Measurements from ENCODE around the gene PLCD1. TPM values are rescaled to one million over a fixed set of nuclear protein-coding genes. Genes with fewer than 3 reads are reported as not detected.

The PLCD1 gene
- total and polyA plus RNA-seq, 8 donors, result 7.5 to 15.6 (median 10.1) TPM

DNA sequence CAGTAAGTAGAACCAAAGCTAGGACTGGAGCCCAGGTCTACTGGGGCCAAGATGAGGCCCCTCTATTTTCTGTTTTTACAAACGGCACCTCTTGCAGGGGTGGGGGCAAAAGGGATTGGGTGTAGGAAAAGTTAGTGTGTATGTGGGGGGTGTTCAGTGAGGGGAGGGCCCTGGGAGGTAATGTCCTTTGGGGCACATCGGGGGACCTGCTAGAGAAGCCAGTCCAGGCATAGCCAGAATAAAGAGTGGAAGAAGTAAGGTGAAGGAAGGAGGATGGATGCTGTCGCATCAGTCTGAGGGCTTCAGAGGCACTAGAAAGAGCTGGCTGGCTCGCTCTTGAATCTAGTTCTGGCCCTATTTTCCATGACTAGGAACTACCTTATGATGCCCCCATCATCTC lies 2.6 kb downstream of the PLCD1 start:
- TF ChIP-seq, protein P1, sequence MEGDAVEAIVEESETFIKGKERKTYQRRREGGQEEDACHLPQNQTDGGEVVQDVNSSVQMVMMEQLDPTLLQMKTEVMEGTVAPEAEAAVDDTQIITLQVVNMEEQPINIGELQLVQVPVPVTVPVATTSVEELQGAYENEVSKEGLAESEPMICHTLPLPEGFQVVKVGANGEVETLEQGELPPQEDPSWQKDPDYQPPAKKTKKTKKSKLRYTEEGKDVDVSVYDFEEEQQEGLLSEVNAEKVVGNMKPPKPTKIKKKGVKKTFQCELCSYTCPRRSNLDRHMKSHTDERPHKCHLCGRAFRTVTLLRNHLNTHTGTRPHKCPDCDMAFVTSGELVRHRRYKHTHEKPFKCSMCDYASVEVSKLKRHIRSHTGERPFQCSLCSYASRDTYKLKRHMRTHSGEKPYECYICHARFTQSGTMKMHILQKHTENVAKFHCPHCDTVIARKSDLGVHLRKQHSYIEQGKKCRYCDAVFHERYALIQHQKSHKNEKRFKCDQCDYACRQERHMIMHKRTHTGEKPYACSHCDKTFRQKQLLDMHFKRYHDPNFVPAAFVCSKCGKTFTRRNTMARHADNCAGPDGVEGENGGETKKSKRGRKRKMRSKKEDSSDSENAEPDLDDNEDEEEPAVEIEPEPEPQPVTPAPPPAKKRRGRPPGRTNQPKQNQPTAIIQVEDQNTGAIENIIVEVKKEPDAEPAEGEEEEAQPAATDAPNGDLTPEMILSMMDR (IDR thresholded peaks at IDR 0.05), result no peak
- Histone ChIP-seq H3K4me1 (peaks cover 0 to 8% (median 6%) of the 10 kb centered on the region in 3 donors), H3K36me3 (no peaks in the 10 kb centered on the region), H3K4me3 (no peak overlapping the region), H3K9me3 (no peaks in the 10 kb centered on the region), H3K27ac (no peak overlapping the region), H3K27me3 (no peaks in the 10 kb centered on the region)
- DNase-seq (no peak), ATAC-seq (no peak), FAIRE-seq (no peak)
- intact Hi-C loops (cut with DNase I), result no loop called here
- 75% methylated on average over 4 of the region's 4 CpGs for WGBS, 2 donors

GRCh38 chr3:38022896-38023709 lies 6.3 kb downstream of the PLCD1 start:
- WGBS, 2 donors, result 73 to 77% methylated on average over 6 of the region's 6 CpGs
- Histone ChIP-seq H3K9me3 (no peaks in the 10 kb centered on the region), H3K4me1 (peaks cover 0 to 8% (median 6%) of the 10 kb centered on the region in 3 donors), H3K27me3 (no peaks in the 10 kb centered on the region), H3K4me3 (no peak overlapping the region), H3K27ac (peak overlapping the region in 1 of 4 donors; percentile 88), H3K36me3 (no peaks in the 10 kb centered on the region)
- intact Hi-C loops (cut with DNase I), result no loop called here
- ATAC-seq (no peak), FAIRE-seq (no peak), DNase-seq (peak in 1 of 6 donors; percentile 49)
- TF ChIP-seq, protein P1 (IDR thresholded peaks at IDR 0.05), result no peak

GRCh38 chr3:38022301-38022700 lies 7.1 kb downstream of the PLCD1 start:
- DNase-seq, result no peak
- intact Hi-C loops (cut with DNase I), result no loop called here
- no peak for ATAC-seq
- Histone ChIP-seq H3K4me1 (peaks cover 0 to 8% (median 6%) of the 10 kb centered on the region in 3 donors), H3K27me3 (no peaks in the 10 kb centered on the region), H3K4me3 (no peak overlapping the region), H3K36me3 (no peaks in the 10 kb centered on the region), H3K9me3 (no peaks in the 10 kb centered on the region), H3K27ac (no peak overlapping the region)
- FAIRE-seq, result no peak
- 57 to 71% methylated on average over 3 of the region's 3 CpGs for WGBS, 2 donors
- TF ChIP-seq, protein P1 (IDR thresholded peaks at IDR 0.05), result no peak

DNA sequence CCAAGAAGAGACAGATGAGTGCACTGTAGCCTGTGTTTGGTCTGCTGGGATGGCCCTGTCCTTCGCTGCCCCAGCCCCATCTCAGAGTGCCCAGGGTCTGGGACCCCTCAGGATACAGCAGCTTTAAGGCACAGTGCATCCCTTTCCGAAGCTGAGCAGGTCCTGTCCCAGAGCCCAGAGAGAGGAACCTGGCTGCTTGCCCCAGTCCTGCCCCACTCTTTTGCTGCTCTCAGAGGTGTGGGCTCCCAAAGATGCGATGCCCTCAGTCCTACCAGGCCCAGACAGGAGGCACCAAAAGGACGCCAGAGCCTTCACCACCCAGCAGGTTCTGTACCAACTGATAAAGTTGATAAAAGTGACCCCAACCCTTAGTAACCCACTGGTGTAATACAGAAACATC lies 8.2 kb downstream of the PLCD1 start:
- Histone ChIP-seq H3K36me3 (peaks cover 0 to 2% (median 0%) of the 10 kb centered on the region in 3 donors), H3K27ac (no peak overlapping the region), H3K4me1 (peaks cover 0 to 8% (median 6%) of the 10 kb centered on the region in 3 donors), H3K9me3 (no peaks in the 10 kb centered on the region), H3K4me3 (no peak overlapping the region), H3K27me3 (no peaks in the 10 kb centered on the region)
- intact Hi-C loops (cut with DNase I), result no loop called here
- 91 to 98% methylated on average over 4 of the region's 4 CpGs for WGBS, 2 donors
- peak in 1 of 6 donors; percentile 46 for DNase-seq
- no peak for ATAC-seq
- FAIRE-seq, result no peak
- TF ChIP-seq, protein P1 (IDR thresholded peaks at IDR 0.05), result no peak

DNA sequence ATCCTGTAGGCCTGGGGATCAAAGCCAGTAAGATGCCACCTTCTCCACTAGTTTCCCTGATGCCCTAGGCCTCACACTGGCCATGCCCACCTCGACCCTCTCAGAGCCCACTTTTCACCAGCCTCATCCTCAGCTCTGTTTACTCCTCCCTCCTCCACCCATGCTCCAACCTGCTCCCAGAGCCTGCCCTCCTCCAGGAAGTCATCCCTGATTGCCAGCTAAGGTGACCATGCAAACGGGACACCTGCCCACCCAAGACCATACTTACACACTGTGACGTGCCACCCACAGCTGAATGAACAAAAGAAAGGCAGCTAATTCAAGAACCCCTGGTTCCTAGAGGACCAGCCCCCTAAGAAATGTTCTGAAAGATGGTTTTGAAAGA lies 9.1 kb downstream of the PLCD1 start:
- no peak overlapping the region for H3K4me3 ChIP-seq
- ATAC-seq (no peak), DNase-seq (no peak), FAIRE-seq (no peak)
- no peaks in the 10 kb centered on the region for H3K27me3 ChIP-seq
- TF ChIP-seq, protein P1 (IDR thresholded peaks at IDR 0.05), result no peak
- no peak overlapping the region for H3K27ac ChIP-seq
- peaks cover 0 to 10% (median 0%) of the 10 kb centered on the region in 3 donors for H3K36me3 ChIP-seq
- intact Hi-C loops (cut with DNase I), result no loop called here
- peaks cover 0 to 8% (median 0%) of the 10 kb centered on the region in 3 donors for H3K4me1 ChIP-seq
- H3K9me3 ChIP-seq, result no peaks in the 10 kb centered on the region
- WGBS, 2 donors, result 63 to 67% methylated on average over 3 of the region's 3 CpGs
